ENCODE data around the gene B4GALT2. TPM values are rescaled to one million over a fixed set of nuclear protein-coding genes. Genes with fewer than 3 reads are reported as not detected.

The B4GALT2 gene
- total and polyA plus RNA-seq, 2 donors (not counting 1 experiment from before 2014, with no cell fraction given) = 4.6 to 6.5 TPM

- H3K27ac ChIP-seq (ENCODE audit: low read length in 2 of 2) = peak overlapping the region; percentile 89 to 96
- CTCF ChIA-PET = interaction anchor here (0.8 to 2.3 kb wide), 4 partner anchors 14 to 42 kb away, joined by 3 to 10 read pairs (median 5); partner anchors contain the start of gene IPO13
These were observed 3.0 kb upstream of the B4GALT2 start for GRCh38 chr1:43976045-43976444.

More at GRCh38 chr1:43976045-43976444, 3.0 kb upstream of the B4GALT2 start:
- Mint-ChIP-seq H3K27me3 (no peaks in the 10 kb centered on the region), H3K4me1 (peaks cover 66% of the 10 kb centered on the region), H3K4me3 (peak overlapping the region; percentile 97), H3K9me3 (ENCODE audit: insufficient read depth) (no peaks in the 10 kb centered on the region), H3K27ac (peak overlapping the region; percentile 97)
- TF ChIP-seq EZH2 (IDR thresholded peaks at IDR 0.05; ENCODE audit: borderline replicate concordance, insufficient read depth, low read depth, low read length, poor library complexity, severe bottlenecking) = no peak
- no peak for TF ChIP-seq CTCF (IDR thresholded peaks at IDR 0.05)
- no peak overlapping the region for H2AFZ ChIP-seq (ENCODE audit: insufficient read depth, low read depth, low read length, poor library complexity, severe bottlenecking)
- ATAC-seq (ENCODE audit: low read depth) (no peak), DNase-seq (no peak)
- H3K9me3 ChIP-seq (ENCODE audit: control extremely low read depth in 1 of 3, control insufficient read depth in 2 of 3, insufficient read depth in 1 of 3, low read length in 2 of 3) = no peaks in the 10 kb centered on the region
- H3K4me2 ChIP-seq (replicated peaks; ENCODE audit: low read depth, low read length, poor library complexity, severe bottlenecking) = peak overlapping the region; percentile 95
- H3K36me3 ChIP-seq (replicated peaks in 1 of 2; ENCODE audit: control extremely low read depth in 1 of 2, control insufficient read depth in 1 of 2, extremely low read depth in 1 of 2, insufficient read depth in 2 of 2, low read length in 1 of 2) = peaks cover 0 to 33% of the 10 kb centered on the region in 2 experiments
- 100% methylated on average over 1 of the region's 4 CpGs for WGBS (ENCODE audit: insufficient coverage)
- peak overlapping the region; percentile 79 to 97 (median 89) for H3K4me3 ChIP-seq (ENCODE audit: control extremely low read depth in 1 of 5, extremely low read depth in 1 of 5, insufficient read depth in 1 of 5, low read depth in 2 of 5, low read length in 4 of 5)
- H4K20me1 ChIP-seq (ENCODE audit: control insufficient read depth, insufficient read depth, low read length, poor library complexity, severe bottlenecking) = peaks cover 40% of the 10 kb centered on the region
- H3K79me2 ChIP-seq (ENCODE audit: control insufficient read depth, insufficient read depth, low read length) = peaks cover 29% of the 10 kb centered on the region
- intact Hi-C loops (cut with micrococcal nuclease) = loop anchor here (10.0 kb wide), 2 partner anchors 271 to 1521 kb away; partner anchors contain the start of genes PPCS, ST3GAL3 and ZMYND12
- H3K9ac ChIP-seq (ENCODE audit: low read length) = peak overlapping the region; percentile 91
- POLR2A ChIA-PET = interaction anchor here (1.1 to 1.2 kb wide), 2 partner anchors 14 to 698 kb away, joined by 3 read pairs; partner anchors contain the start of genes ARMH1 and TMEM53
- H3K4me1 ChIP-seq (ENCODE audit: control insufficient read depth in 2 of 2, insufficient read depth in 2 of 2, low read length in 2 of 2) = peaks cover 37 to 64% of the 10 kb centered on the region in 2 donors
- H3K27me3 ChIP-seq (replicated peaks in 1 of 4; ENCODE audit: control extremely low read depth in 1 of 4, control insufficient read depth in 3 of 4, insufficient read depth in 4 of 4, low read length in 3 of 4) = no peaks in the 10 kb centered on the region
